ENCODE measurements around the gene CYB5D1.
A peak's percentile ranks its signal among the peaks of the same experiment; 100 is the strongest.

CYB5D1 gene

DNA sequence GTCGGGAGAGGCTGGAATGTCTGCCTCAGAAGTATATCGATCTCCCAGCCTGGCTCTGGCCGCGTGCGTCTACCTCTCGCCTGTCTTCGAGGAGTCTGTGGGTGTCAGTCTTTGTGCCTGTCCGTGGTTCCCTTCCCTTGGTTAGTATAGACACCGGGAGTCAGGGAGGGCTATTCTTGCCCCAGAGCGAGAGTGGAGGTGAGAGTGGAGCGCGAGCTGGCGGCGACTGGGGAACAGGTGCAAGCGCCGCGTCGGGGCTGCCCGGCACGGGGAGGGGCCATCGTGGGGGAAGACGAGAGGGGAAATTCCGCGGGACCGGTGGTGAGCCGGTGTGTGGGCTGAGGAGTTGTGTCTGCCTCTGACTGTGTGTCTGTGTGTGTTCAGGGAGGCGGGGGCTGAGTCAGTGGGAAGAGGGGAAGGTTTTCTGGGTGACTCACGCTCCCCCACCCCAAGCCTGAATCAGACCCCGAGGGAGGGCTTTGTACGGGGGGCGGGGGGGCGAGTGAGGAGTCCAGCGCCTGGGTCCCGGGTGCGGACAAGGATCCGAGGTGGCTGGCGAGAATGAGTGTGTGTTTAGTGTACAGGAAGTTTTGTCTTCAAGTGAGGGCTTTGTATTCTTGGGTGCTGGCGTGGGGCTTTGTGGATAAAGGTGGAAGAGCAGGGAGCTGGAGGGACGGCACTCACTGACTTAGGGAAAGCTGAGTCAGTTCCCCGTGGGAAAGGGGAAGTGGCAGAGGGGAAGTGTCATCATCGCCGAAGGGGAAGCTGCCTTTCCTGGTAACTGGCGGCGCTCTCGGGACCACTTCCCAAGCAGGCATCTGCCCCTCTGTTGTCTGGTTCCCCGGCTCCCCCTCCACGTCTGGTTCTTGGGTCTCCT is 15.2 kb upstream of the CYB5D1 start:
- DNase-seq = peak in 5 of 10 donors; percentile 40 to 89 (median 68)
- intact Hi-C loops (cut with DNase I) = loop anchor here (5.0 kb wide), 1 partner anchor 90 kb away; the partner anchor contains the start of genes CNTROB and TRAPPC1

DNA sequence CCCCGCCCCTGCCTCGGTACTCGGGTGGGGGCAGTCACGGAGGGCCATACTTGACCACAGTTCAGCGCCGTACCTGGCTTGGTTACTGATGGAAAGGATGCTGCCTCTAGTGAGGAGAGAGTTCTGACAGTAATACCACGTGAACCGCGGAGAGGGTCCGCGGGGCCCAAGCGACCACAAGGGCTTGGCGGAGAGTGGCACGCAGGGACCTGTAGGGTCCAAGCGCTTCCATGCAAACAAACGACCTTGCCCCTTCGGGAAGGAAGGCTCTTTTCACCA is 14.6 kb upstream of the CYB5D1 start:
- intact Hi-C loops (cut with DNase I) = loop anchor here (5.0 kb wide), 1 partner anchor 89 kb away; the partner anchor contains the start of genes CNTROB and TRAPPC1

GRCh38 chr17:7843536-7844291 is 14.1 kb upstream of the CYB5D1 start:
- intact Hi-C loops (cut with DNase I) = loop anchor here (1.0 to 5.0 kb wide), 2 partner anchors 9 to 89 kb away; partner anchors contain the start of genes CNTROB, KDM6B and TRAPPC1
- peak in 7 of 10 donors; percentile 51 to 94 (median 68) for DNase-seq

More for the DNA sequence above, 14.6 kb upstream of the CYB5D1 start:
- DNase-seq = no peak

DNA sequence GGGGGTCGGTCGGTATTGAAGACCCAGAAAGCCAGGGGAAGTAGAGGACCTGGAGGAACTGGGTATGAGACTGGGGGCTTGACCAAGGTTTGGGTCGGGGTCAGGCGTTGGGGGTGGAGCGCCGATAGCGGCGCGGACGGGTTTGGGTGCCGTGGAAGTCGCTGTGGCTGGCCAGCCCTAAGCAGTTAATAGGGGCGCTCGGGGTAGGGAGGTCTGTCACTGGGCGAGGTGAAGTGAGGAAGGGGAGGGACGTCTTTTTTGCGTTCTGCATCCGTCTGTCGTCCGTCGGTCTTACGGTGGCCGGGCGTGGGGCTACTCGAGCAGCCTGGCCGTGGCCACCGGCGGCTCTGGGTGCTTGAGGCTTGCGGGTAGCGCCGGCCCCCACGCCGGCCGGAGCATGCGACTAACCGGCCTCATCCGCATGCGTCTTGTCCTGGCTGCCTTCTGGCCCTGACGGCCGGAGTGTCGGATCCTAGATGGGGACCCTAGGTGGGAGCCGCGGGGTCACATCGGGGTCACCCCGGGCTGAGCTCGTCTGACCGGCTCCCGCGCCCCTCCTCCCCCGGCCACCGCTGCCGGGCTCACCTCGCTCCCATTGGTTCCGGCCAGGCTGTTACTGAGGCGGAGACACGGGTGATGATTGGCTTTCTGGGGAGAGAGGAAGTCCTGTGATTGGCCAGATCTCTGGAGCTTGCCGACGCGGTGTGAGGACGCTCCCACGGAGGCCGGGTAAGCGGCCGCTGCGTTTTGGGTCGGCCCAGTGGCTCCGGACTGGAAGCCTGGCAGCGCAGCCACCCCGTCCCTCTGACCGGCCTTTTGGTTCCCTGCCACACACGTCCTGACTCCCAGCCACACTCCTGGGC is 13.3 kb upstream of the CYB5D1 start:
- intact Hi-C loops (cut with DNase I) = loop anchor here (1.0 to 5.0 kb wide), 2 partner anchors 10 to 88 kb away; partner anchors contain the start of genes CNTROB, KDM6B and TRAPPC1
- DNase-seq = peak; percentile 88 to 99 (median 92)

- intact Hi-C loops (cut with DNase I) = no loop called here
- DNase-seq = peak in 1 of 10 donors; percentile 55
These were observed 12.3 kb upstream of the CYB5D1 start for GRCh38 chr17:7845359-7846062.

DNA sequence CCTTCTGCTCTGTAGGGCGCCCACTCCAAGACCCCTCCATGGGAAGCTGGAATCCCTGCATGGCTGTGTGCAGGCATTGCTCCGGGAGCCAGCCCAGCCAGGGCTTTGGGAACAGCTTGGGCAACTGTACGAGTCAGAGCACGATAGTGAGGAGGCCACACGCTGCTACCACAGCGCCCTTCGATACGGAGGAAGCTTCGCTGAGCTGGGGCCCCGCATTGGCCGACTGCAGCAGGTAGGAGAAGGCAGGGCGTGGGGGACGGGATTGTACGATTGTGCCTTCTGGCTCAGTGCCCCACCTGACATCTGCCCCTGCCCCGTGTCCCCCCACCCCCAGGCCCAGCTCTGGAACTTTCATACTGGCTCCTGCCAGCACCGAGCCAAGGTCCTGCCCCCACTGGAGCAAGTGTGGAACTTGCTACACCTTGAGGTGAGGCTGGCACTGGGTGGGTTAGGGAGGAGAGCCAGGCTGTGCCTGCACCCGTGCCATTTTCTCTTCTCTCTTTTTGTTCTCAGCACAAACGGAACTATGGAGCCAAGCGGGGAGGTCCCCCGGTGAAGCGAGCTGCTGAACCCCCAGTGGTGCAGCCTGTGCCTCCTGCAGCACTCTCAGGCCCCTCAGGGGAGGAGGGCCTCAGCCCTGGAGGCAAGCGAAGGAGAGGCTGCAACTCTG is 11.6 kb upstream of the CYB5D1 start:
- intact Hi-C loops (cut with DNase I) = no loop called here
- peak in 1 of 10 donors; percentile 68 for DNase-seq

DNA sequence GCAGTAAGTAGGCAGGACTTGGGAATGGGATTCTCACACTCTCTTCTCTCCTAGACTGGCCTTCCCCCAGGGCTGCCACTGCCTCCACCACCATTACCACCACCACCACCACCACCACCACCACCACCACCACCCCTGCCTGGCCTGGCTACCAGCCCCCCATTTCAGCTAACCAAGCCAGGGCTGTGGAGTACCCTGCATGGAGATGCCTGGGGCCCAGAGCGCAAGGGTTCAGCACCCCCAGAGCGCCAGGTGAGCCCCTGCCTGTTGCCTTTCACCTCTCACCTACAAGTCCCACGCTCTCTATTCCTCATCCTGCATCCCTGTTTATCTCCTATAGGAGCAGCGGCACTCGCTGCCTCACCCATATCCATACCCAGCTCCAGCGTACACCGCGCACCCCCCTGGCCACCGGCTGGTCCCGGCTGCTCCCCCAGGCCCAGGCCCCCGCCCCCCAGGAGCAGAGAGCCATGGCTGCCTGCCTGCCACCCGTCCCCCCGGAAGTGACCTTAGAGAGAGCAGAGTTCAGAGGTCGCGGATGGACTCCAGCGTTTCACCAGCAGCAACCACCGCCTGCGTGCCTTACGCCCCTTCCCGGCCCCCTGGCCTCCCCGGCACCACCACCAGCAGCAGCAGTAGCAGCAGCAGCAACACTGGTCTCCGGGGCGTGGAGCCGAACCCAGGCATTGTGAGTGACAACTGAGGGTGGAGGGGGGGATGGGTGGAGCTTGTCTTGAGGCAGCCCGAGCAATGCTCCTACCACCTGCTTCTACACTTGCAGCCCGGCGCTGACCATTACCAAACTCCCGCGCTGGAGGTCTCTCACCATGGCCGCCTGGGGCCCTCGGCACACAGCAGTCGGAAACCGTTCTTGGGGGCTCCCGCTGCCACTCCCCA is 10.8 kb upstream of the CYB5D1 start:
- intact Hi-C loops (cut with DNase I) = no loop called here
- DNase-seq = peak in 1 of 10 donors; percentile 82

GRCh38 chr17:7848131-7848579 is 9.6 kb upstream of the CYB5D1 start:
- intact Hi-C loops (cut with DNase I) = no loop called here
- peak in 1 of 10 donors; percentile 75 for DNase-seq

DNA sequence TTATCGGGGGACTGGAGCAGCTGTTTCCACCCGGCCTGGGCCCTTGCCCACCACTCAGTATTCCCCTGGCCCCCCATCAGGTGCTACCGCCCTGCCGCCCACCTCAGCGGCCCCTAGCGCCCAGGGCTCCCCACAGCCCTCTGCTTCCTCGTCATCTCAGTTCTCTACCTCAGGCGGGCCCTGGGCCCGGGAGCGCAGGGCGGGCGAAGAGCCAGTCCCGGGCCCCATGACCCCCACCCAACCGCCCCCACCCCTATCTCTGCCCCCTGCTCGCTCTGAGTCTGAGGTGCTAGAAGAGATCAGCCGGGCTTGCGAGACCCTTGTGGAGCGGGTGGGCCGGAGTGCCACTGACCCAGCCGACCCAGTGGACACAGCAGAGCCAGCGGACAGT is 9.1 kb upstream of the CYB5D1 start:
- DNase-seq = peak in 1 of 10 donors; percentile 83
- intact Hi-C loops (cut with DNase I) = no loop called here

DNA sequence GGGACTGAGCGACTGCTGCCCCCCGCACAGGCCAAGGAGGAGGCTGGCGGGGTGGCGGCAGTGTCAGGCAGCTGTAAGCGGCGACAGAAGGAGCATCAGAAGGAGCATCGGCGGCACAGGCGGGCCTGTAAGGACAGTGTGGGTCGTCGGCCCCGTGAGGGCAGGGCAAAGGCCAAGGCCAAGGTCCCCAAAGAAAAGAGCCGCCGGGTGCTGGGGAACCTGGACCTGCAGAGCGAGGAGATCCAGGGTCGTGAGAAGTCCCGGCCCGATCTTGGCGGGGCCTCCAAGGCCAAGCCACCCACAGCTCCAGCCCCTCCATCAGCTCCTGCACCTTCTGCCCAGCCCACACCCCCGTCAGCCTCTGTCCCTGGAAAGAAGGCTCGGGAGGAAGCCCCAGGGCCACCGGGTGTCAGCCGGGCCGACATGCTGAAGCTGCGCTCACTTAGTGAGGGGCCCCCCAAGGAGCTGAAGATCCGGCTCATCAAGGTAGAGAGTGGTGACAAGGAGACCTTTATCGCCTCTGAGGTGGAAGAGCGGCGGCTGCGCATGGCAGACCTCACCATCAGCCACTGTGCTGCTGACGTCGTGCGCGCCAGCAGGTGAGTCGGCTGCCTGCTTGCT is 8.6 kb upstream of the CYB5D1 start:
- intact Hi-C loops (cut with DNase I) = no loop called here
- peak in 1 of 10 donors; percentile 64 for DNase-seq

DNA sequence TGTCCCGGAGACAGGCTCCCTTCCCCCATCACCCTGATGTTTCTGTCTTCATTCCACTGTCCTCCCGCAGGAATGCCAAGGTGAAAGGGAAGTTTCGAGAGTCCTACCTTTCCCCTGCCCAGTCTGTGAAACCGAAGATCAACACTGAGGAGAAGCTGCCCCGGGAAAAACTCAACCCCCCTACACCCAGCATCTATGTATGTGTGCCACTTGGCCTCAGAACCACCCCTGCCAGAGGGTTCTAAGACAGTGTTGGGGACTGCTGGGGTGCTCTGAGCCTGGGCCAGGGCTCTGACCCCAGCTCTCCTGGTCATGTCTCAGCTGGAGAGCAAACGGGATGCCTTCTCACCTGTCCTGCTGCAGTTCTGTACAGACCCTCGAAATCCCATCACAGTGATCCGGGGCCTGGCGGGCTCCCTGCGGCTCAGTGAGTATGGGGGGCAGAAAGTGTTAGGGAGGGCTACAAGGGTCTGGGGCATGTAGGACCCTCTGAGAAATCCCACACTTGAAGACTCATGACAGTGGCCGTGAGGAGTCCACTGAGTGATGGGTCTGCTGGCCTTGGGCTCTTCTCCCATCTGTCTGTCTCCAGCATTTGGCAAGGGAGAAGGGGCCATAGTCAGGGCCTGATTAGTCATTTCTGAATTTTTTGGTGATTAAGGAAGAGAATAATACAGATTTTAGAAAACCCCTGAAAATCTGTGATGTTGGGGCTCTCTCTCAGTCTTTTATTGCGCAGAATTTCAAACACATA is 7.9 kb upstream of the CYB5D1 start:
- intact Hi-C loops (cut with DNase I) = loop anchor here (2.0 kb wide), 2 partner anchors 15 to 107 kb away; partner anchors contain the start of gene KDM6B

GRCh38 chr17:7850701-7851437 is 6.9 kb upstream of the CYB5D1 start:
- intact Hi-C loops (cut with DNase I) = loop anchor here (1.0 to 2.0 kb wide), 3 partner anchors 16 to 108 kb away; partner anchors contain the start of gene KDM6B
- DNase-seq = peak in 2 of 10 donors; percentile 69 to 72

More for the DNA sequence above, 7.9 kb upstream of the CYB5D1 start:
- DNase-seq = no peak

DNA sequence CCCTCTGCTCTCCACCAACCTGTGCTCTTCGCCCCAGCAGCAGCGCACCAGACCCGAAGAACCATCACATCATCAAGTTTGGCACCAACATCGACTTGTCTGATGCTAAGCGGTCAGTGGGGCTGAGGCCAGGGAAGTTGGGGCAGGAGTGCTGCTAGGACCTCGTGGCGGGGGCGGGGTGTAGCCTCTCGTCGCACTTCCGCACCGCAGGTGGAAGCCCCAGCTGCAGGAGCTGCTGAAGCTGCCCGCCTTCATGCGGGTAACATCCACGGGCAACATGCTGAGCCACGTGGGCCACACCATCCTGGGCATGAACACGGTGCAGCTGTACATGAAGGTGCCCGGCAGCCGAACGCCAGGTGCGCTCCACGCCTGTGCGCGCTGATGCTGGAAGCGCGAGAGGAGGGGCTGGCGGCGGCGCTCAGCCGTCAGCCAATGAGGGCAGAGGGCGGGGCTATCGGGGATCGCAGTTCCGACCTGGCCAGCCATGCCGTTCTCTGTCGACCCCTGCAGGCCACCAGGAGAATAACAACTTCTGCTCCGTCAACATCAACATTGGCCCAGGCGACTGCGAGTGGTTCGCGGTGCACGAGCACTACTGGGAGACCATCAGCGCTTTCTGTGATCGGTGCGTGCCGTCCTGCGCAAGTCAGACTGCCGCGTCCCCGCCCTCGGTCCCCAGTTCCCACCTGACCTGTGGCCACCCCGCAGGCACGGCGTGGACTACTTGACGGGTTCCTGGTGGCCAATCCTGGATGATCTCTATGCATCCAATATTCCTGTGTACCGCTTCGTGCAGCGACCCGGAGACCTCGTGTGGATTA is 6.2 kb upstream of the CYB5D1 start:
- DNase-seq = peak; percentile 84 to 99 (median 92)
- intact Hi-C loops (cut with DNase I) = loop anchor here (1.0 to 2.0 kb wide), 3 partner anchors 17 to 109 kb away; partner anchors contain the start of gene KDM6B

GRCh38 chr17:7852262-7852670 is 5.5 kb upstream of the CYB5D1 start:
- intact Hi-C loops (cut with DNase I) = no loop called here
- DNase-seq = no peak

All from posterior cingulate gyrus (tissue), 11 donors.